ENCODE results near the gene EPB41L4A.

GRCh38 chr5:112230606-112231005 lies 188.5 kb downstream of the EPB41L4A start:
- TF ChIP-seq, protein P1, sequence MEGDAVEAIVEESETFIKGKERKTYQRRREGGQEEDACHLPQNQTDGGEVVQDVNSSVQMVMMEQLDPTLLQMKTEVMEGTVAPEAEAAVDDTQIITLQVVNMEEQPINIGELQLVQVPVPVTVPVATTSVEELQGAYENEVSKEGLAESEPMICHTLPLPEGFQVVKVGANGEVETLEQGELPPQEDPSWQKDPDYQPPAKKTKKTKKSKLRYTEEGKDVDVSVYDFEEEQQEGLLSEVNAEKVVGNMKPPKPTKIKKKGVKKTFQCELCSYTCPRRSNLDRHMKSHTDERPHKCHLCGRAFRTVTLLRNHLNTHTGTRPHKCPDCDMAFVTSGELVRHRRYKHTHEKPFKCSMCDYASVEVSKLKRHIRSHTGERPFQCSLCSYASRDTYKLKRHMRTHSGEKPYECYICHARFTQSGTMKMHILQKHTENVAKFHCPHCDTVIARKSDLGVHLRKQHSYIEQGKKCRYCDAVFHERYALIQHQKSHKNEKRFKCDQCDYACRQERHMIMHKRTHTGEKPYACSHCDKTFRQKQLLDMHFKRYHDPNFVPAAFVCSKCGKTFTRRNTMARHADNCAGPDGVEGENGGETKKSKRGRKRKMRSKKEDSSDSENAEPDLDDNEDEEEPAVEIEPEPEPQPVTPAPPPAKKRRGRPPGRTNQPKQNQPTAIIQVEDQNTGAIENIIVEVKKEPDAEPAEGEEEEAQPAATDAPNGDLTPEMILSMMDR (optimal IDR thresholded peaks at IDR 0.05 in 1 of 3, IDR thresholded peaks at IDR 0.05 in 1 of 3, conservative IDR thresholded peaks at IDR 0.05 in 1 of 3; ENCODE audit: extremely low read depth in 1 of 3, insufficient read depth in 2 of 3, low read length in 3 of 3) = no peak
- TF ChIP-seq EZH2 (IDR thresholded peaks at IDR 0.05; ENCODE audit: low read length) = no peak

All from keratinocyte (primary cell).